Measurements from ENCODE around the gene EEFSEC. TPM values are rescaled to one million over a fixed set of nuclear protein-coding genes. Genes with fewer than 3 reads are reported as not detected.
A peak's percentile ranks its signal among the peaks of the same experiment; 100 is the strongest.

EEFSEC gene
- total RNA-seq, 2 donors from 2014 or later, result 15.7 to 17.2 TPM

DNA sequence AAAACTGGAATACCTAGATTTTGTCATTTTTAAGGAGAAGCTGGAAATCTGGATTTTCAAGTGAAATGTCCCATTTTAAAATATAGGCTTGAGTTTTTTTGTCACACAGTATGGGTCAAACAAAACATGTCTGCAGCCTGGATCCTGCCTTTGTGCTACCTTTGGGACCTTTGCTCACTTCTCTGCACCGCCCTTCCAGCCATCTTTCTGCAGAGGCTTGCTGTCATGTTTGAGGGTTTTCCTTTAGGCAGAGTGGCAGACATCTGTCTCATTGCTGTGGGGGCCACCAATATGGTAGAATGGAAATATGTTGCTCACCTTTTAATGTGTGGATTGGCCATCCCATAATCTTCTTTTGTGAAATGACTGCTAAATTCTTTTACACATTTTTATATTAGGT is 136.3 kb downstream of the EEFSEC start:
- H3K9me3 Mint-ChIP-seq, result peaks cover 0 to 2% of the 10 kb centered on the region in 2 donors
- ATAC-seq (replicated peaks in 1 of 2) (no peak), DNase-seq (no peak)
- H3K27me3 Mint-ChIP-seq (ENCODE audit: low read depth), result no peaks in the 10 kb centered on the region
- peaks cover 4 to 16% of the 10 kb centered on the region in 2 donors for H3K36me3 Mint-ChIP-seq (ENCODE audit: insufficient read depth in 2 of 2)
- H3K27ac Mint-ChIP-seq, result no peak overlapping the region
- no peak overlapping the region for H3K4me3 Mint-ChIP-seq
- peaks cover 12% of the 10 kb centered on the region for H3K4me1 Mint-ChIP-seq (ENCODE audit: low read depth)

DNA sequence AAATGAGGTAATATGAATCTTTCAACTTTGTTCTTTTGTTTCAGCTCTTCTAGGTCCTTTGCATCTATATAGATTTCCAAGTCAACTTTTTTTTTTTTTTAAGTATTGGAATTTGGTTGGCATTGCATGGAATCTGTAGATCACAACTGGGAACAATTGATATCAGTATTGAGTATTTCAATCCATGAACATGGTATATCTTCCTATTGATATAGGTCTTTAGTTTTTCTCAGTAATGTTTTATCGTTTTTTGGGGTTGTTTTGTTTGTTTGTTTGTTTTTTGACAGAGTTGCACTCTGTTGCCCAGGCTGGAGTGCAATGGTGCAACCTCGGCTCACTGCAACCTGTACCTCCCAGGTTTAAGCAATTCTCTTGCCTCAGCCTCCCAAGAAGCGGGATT is 137.2 kb downstream of the EEFSEC start:
- ATAC-seq (replicated peaks in 1 of 2) (no peak), DNase-seq (no peak)
- Mint-ChIP-seq H3K27ac (peak overlapping the region; percentile 32), H3K9me3 (peaks cover 0 to 2% of the 10 kb centered on the region in 2 donors), H3K36me3 (ENCODE audit: insufficient read depth in 2 of 2) (peaks cover 4 to 16% of the 10 kb centered on the region in 2 donors), H3K4me1 (ENCODE audit: low read depth) (peaks cover 21% of the 10 kb centered on the region), H3K27me3 (ENCODE audit: low read depth) (no peaks in the 10 kb centered on the region), H3K4me3 (no peak overlapping the region)

DNA sequence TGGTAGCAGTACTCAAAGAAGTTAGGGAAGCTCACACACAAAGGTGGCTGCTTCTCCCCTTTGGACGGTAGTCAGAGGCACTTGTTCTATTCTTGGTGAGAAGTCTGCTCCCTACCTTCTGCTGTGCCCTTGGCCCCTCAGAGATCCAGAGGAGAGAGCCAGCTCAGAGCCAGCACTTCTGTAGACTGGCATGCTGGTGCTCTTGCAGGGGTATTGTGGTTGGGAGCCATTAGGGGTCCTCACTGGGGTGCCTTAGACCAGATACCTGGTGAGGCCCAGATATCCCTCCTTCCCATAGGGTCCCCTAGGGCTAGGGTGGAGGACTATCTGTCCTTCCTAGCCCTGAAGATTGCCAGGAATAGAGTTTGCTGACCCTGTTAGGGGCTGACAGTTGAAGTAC is 140.6 kb downstream of the EEFSEC start:
- no peak for ATAC-seq (replicated peaks in 1 of 2)
- Mint-ChIP-seq H3K4me3 (peak overlapping the region in 1 of 2 donors; percentile 4), H3K4me1 (ENCODE audit: low read depth) (peaks cover 29% of the 10 kb centered on the region)

DNA sequence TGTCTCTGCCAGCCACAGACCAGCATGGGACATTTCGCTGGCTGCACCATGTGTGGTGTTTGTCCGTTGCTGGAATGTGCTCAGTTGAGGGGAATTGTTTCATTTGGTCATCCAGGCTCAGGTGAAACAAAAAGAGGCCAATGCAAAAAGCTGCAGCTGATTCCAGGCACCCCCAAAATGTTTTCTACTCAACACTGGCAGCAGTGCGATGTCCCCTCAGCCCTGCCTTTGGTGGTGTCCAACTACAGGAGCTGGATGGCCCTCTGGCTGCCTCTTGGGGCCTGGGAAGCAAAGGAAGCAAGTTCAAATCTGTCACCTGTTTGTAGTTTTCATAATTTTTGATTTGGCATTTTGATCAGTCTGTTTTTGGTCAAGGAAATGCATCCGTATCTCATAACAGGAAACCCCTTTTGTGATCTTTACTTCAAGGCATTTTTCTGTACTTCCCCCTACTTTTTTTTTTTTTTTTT is 141.8 kb downstream of the EEFSEC start:
- Mint-ChIP-seq H3K4me3 (peak overlapping the region in 1 of 2 donors; percentile 36), H3K36me3 (ENCODE audit: insufficient read depth in 2 of 2) (peaks cover 1 to 8% of the 10 kb centered on the region in 2 donors), H3K27ac (peak overlapping the region; percentile 82), H3K9me3 (peaks cover 0 to 2% of the 10 kb centered on the region in 2 donors), H3K27me3 (ENCODE audit: low read depth) (no peaks in the 10 kb centered on the region), H3K4me1 (ENCODE audit: low read depth) (peaks cover 29% of the 10 kb centered on the region)
- DNase-seq (no peak), ATAC-seq (replicated peaks in 1 of 2) (no peak)

More for the DNA sequence above, 140.6 kb downstream of the EEFSEC start:
- Mint-ChIP-seq H3K36me3 (ENCODE audit: insufficient read depth in 2 of 2) (peaks cover 1 to 13% of the 10 kb centered on the region in 2 donors), H3K9me3 (peaks cover 0 to 2% of the 10 kb centered on the region in 2 donors), H3K27ac (peak overlapping the region; percentile 82), H3K27me3 (ENCODE audit: low read depth) (no peaks in the 10 kb centered on the region)
- DNase-seq, result no peak

DNA sequence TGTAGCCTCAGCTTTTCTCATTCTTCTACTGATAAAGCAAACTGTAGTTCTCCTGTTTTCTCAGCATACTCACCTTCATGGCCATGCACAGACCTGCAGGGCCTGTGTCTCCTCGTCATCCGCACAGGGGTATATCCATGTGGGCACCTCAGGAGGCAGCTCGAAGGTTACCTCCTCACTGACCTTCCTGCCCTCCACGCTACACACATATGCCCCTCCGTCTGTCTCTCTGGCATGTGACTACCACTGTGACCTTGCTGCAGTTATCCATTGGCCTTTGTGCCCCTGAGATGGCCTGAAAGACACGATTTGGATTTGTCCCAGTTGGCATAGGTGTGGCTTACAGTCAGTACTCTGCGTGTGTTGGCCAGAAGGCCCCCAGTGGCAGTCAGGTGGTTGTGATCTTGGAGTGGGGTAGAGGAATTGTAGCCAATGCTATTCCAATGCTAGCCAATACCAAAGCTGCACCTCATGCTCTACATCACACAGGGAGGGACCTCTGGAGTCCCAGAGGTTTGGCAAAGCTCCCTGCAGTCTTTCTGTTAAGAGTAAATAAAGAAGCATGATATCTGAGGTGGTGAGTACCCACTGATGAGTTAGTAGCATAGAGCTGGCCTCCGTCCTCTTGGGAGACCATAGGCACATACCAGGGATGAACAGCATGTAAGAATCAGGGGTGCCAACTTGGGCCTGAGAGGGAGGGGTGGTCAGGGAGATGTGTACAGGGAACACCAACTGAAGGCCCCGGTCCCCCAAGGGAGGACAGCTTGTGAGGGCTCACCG is 143.4 kb downstream of the EEFSEC start:
- ATAC-seq (replicated peaks in 1 of 2), result no peak
- DNase-seq, result no peak
- Mint-ChIP-seq H3K9me3 (no peaks in the 10 kb centered on the region), H3K4me3 (no peak overlapping the region), H3K27me3 (ENCODE audit: low read depth) (no peaks in the 10 kb centered on the region), H3K36me3 (ENCODE audit: insufficient read depth in 2 of 2) (no peaks in the 10 kb centered on the region), H3K4me1 (ENCODE audit: low read depth) (peaks cover 29% of the 10 kb centered on the region), H3K27ac (no peak overlapping the region)

DNA sequence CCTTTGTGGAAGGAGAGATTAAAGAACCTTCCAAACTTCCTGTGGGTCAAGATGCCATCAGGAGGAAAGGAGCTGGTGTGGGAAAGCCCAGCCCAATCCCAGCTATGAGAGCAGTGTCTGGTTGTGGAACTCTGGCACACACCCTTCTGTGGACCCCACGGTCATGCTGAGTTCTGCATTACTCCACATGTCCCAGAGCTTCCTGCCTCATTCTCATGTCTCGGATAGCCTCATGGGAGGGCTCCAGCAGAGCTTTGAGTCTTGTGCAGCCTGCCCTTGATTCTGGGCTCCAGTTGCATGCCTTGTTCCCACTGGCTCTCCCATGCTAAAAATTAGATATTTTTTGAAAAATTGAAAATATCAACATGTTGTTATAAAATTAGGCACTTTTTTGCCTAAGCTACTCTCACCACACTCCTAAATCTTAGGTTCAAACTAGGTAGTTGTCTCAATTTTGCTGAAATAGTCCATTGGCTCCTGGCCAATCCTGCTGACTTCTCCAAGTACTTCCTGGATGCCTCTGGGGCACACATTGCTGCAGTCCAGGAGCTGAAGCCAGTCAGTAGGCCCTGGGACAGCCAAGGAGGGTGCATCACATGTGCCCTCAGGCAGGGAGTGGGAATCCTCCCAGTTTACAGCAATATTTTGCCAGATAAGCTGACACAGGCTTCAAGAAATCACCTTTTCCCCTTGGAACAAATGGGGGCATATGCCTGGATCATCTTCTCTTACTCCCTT is 144.3 kb downstream of the EEFSEC start:
- Mint-ChIP-seq H3K4me1 (ENCODE audit: low read depth) (peaks cover 29% of the 10 kb centered on the region), H3K4me3 (no peak overlapping the region), H3K27ac (no peak overlapping the region), H3K9me3 (no peaks in the 10 kb centered on the region), H3K27me3 (ENCODE audit: low read depth) (no peaks in the 10 kb centered on the region), H3K36me3 (ENCODE audit: insufficient read depth in 2 of 2) (no peaks in the 10 kb centered on the region)
- ATAC-seq (replicated peaks in 1 of 2), result no peak
- no peak for DNase-seq

DNA sequence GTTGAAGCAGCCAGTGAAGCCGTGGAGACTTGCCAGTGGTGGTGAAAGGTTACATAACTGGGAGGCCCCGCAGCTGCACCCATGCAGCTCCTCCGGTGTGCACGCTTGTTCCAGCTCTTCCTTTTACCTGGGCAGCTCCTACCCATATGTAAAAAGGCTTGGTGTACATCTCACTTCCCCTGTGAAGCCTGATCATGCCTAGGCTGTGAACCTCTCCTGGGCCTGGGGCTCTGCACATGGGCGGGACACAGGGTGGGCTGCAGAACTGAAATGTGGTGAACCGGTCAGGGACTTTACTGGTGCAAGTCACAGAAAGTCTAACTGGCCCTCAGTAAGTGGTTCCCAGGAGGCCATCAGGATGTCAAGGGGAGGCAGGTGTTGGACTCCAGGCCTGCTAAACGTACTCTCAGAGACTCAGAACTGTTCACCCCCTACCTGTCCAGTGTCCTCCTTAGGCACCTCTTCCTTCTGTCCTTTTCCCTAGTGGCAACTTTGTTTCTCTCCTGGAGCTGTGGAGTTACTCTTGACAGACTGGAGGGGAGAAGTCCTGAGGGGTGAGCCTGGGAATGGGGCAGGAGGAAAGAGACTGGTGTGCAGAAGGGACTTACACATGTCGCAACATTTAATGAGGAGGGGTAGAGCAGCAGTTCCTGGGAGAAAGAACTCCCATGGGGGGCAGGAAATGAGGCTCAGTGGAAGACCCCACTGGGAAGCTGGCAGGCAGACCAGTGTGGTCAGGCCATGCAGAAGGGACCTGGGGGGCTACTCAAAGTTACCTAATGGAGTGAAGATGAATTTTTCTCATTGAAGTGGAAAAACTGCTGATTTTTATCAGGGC is 148.1 kb downstream of the EEFSEC start:
- Mint-ChIP-seq H3K4me1 (ENCODE audit: low read depth) (no peaks in the 10 kb centered on the region), H3K9me3 (no peaks in the 10 kb centered on the region), H3K27ac (no peak overlapping the region), H3K4me3 (no peak overlapping the region), H3K27me3 (ENCODE audit: low read depth) (no peaks in the 10 kb centered on the region), H3K36me3 (ENCODE audit: insufficient read depth in 2 of 2) (peaks cover 0 to 4% of the 10 kb centered on the region in 2 donors)
- ATAC-seq (replicated peaks in 1 of 2), result no peak
- DNase-seq, result no peak

DNA sequence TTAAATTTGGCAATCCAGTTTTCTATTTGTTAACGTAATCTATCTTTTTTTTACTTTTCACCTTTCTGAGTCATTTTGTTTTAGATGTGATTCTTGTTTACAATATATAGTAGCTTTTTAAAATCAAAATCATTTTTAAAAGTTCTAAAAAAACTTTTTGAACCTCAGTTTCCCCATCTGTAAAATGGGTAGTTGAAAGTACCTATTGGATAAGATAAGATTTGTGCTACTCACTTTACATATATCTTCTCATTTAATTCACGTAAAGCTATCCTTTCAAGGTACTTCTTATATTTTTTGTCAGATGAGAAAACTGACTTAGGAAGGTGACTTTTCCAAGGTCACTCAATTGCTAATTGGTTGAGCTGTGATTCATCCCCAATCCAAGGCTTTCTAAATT is 153.2 kb downstream of the EEFSEC start:
- no peak for ATAC-seq (replicated peaks in 1 of 2)
- H3K4me3 Mint-ChIP-seq, result no peak overlapping the region
- no peak for DNase-seq
- peaks cover 0 to 4% of the 10 kb centered on the region in 2 donors for H3K36me3 Mint-ChIP-seq (ENCODE audit: insufficient read depth in 2 of 2)
- H3K27me3 Mint-ChIP-seq (ENCODE audit: low read depth), result no peaks in the 10 kb centered on the region
- H3K27ac Mint-ChIP-seq, result no peak overlapping the region
- H3K4me1 Mint-ChIP-seq (ENCODE audit: low read depth), result no peaks in the 10 kb centered on the region
- no peaks in the 10 kb centered on the region for H3K9me3 Mint-ChIP-seq

DNA sequence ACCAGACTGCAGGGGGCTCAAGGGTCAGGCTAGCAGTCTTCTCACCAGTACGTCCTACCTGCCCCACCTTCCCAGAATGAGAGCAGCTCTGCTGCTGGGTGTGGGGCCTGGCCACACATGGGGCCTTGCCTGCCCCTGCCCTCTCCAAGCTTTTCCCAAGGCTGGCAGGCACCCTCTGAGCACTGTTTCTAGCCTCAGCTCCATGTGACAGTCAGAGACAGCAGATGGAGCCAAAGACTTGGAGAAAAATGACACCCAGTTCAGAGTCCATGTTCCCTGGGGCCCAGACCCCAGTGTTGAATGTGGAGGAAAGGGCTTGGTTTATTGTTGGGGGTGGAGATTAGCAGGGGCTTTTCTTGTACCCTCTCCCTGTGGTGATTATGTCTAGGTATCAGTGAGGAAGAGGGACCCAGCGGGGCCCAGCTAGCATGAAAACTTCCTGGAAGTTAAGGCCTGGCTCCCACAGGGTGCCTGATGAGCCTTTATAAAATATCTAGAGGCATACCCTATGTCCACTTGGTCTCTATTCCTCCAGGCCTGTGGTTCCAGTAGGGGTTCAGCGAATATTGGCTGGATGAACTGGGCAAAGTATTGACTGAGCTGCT is 153.8 kb downstream of the EEFSEC start:
- H3K36me3 Mint-ChIP-seq (ENCODE audit: insufficient read depth in 2 of 2), result peaks cover 0 to 4% of the 10 kb centered on the region in 2 donors
- H3K4me1 Mint-ChIP-seq (ENCODE audit: low read depth), result no peaks in the 10 kb centered on the region
- H3K27ac Mint-ChIP-seq, result no peak overlapping the region
- H3K4me3 Mint-ChIP-seq, result no peak overlapping the region
- DNase-seq (no peak), ATAC-seq (replicated peaks in 1 of 2) (no peak)
- H3K9me3 Mint-ChIP-seq, result no peaks in the 10 kb centered on the region
- H3K27me3 Mint-ChIP-seq (ENCODE audit: low read depth), result no peaks in the 10 kb centered on the region

DNA sequence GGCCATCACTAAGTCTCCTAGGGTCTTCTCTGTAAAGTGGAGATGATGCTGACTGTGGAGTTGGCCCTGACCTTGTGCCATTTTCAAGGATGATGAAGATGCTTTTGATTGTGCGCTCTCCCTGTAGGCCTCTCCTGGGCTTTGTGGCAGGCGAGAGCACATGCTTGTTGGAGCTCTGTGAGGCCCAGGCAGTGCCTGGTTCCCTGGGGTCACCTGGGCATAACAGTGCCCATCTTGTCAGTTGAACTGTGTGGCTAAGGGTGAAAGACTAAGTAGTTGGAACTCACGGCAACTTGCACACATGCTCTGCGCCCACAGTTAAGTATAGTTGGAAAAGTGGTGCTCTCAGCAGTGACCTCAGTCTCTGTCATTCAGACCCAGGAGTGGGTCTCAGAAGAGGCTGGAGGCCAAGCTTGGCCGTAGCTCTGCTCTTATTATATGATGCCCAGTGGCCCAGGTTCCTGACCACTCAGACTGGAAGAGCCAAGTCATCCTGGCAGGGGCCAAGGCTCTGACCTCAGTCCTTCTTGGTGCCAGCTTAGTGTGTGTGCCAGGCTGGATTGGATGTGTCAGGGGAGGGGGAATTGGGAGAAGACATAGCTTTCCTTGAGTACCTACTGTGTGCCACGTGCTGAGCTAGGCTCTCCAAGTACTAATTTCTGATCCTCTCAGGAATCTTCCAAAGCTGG is 154.6 kb downstream of the EEFSEC start:
- H3K9me3 Mint-ChIP-seq, result no peaks in the 10 kb centered on the region
- DNase-seq (no peak), ATAC-seq (replicated peaks in 1 of 2) (no peak)
- no peaks in the 10 kb centered on the region for H3K4me1 Mint-ChIP-seq (ENCODE audit: low read depth)
- H3K27me3 Mint-ChIP-seq (ENCODE audit: low read depth), result no peaks in the 10 kb centered on the region
- H3K4me3 Mint-ChIP-seq, result no peak overlapping the region
- H3K27ac Mint-ChIP-seq, result no peak overlapping the region
- H3K36me3 Mint-ChIP-seq (ENCODE audit: insufficient read depth in 2 of 2), result peaks cover 0 to 4% of the 10 kb centered on the region in 2 donors

DNA sequence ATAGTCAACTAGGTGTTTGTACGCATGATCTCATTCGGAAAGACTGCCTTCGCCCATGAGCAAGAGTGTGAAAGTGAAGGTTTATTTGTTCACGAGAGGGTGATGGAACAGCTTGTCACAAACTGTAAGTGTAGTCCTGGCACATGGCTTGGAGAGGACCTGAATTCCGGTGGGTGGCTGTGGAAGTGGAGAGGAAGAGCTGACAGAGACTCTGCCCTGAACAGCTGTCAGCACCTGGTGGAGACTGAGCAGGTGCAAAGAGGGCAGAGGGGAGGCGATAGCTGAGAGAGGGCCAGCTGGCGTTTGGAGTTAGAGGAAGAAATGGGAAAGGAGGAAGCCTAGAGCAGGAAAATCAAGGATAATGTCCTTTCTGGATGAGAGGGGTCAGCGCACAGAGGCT is 155.7 kb downstream of the EEFSEC start:
- no peaks in the 10 kb centered on the region for H3K9me3 Mint-ChIP-seq
- ATAC-seq (replicated peaks in 1 of 2) (no peak), DNase-seq (no peak)
- H3K27ac Mint-ChIP-seq, result no peak overlapping the region
- no peaks in the 10 kb centered on the region for H3K27me3 Mint-ChIP-seq (ENCODE audit: low read depth)
- H3K36me3 Mint-ChIP-seq (ENCODE audit: insufficient read depth in 2 of 2), result peaks cover 0 to 4% of the 10 kb centered on the region in 2 donors
- no peak overlapping the region for H3K4me3 Mint-ChIP-seq
- H3K4me1 Mint-ChIP-seq (ENCODE audit: low read depth), result no peaks in the 10 kb centered on the region

All from activated T-cell treated with anti-CD3 and anti-CD28 coated beads, Interleukin-2, amount 50 U/mL, for 72 hours (primary cell).